Mesendoderm (in vitro differentiated cells): ENCODE results near the gene IFIT2.
"Not testable (repeated sequence)": the region's sequence is repeated elsewhere in the genome, so short reads cannot be mapped to it uniquely, and the experiment has no call there.

Experiments used
- DNase-seq: peaks from one replicate; pipeline ENCODE4 v3.0.0; 2013
- H2AK5ac ChIP-seq: 2 replicates; pipeline ENCODE4 v1.6.1; 2013; ENCODE audit warnings: low read length, inconsistent platforms
- H2BK120ac ChIP-seq: 2 replicates; pipeline ENCODE4 v1.6.1; 2013; ENCODE audit warnings: low read depth, mild to moderate bottlenecking, low read length, moderate library complexity, mixed read lengths
- H2BK15ac ChIP-seq: replicated peaks from 2 replicates; pipeline ENCODE4 v1.6.1; 2013; ENCODE audit warnings: low read depth, mild to moderate bottlenecking, moderate library complexity
- H2BK5ac ChIP-seq: 2 replicates; pipeline ENCODE4 v1.6.1; 2013; ENCODE audit warnings: low read length, inconsistent platforms
- H3K18ac ChIP-seq: 2 replicates; pipeline ENCODE4 v1.6.1; 2013; ENCODE audit warnings: mild to moderate bottlenecking, low read length, mixed read lengths
- H3K23ac ChIP-seq: one replicate; pipeline ENCODE4 v1.6.1; 2013; ENCODE audit warnings: low read length
- H3K27ac ChIP-seq: 2 replicates; pipeline ENCODE4 v1.5.1; 2013; ENCODE audit warnings: low read depth, mild to moderate bottlenecking, inconsistent platforms, low read length, moderate library complexity
- H3K27me3 ChIP-seq: 2 replicates; pipeline ENCODE4 v1.6.1; 2013; ENCODE audit warnings: low read length, control low read depth, mild to moderate bottlenecking, inconsistent platforms; ENCODE audit not compliant: insufficient read depth, poor library complexity
- H3K36me3 ChIP-seq: 2 replicates; pipeline ENCODE4 v1.6.1; 2013; ENCODE audit warnings: low read length, inconsistent platforms; ENCODE audit not compliant: control insufficient read depth, insufficient read depth
- H3K4ac ChIP-seq: one replicate; pipeline ENCODE4 v1.6.1; 2013; ENCODE audit warnings: low read depth, mild to moderate bottlenecking, low read length, moderate library complexity
- H3K4me1 ChIP-seq: 2 replicates; pipeline ENCODE4 v1.6.1; 2013; ENCODE audit warnings: low read depth, low read length, inconsistent platforms; ENCODE audit not compliant: control insufficient read depth
- H3K4me2 ChIP-seq: 2 replicates; pipeline ENCODE4 v1.6.1; 2013; ENCODE audit warnings: low read length
- H3K4me3 ChIP-seq: 2 replicates; pipeline ENCODE4 v1.5.1; 2013; ENCODE audit warnings: mild to moderate bottlenecking, low read length
- H3K56ac ChIP-seq: one replicate; pipeline ENCODE4 v1.6.1; 2013; ENCODE audit warnings: low read length
- H3K79me1 ChIP-seq: 2 replicates; pipeline ENCODE4 v1.6.1; 2013; ENCODE audit warnings: low read length, inconsistent platforms
- H3K79me2 ChIP-seq: 2 replicates; pipeline ENCODE4 v1.6.1; 2013; ENCODE audit warnings: mild to moderate bottlenecking, low read length; ENCODE audit not compliant: control insufficient read depth, insufficient read depth
- H3K9ac ChIP-seq: 2 replicates; pipeline ENCODE4 v1.6.1; 2013; ENCODE audit warnings: low read length, inconsistent platforms
- H4K5ac ChIP-seq: one replicate; pipeline ENCODE4 v1.6.1; 2013; ENCODE audit warnings: low read length
- H4K8ac ChIP-seq: one replicate; pipeline ENCODE4 v1.6.1; 2013; ENCODE audit warnings: low read depth, mild to moderate bottlenecking, control low read depth, low read length, moderate library complexity
- WGBS: extraction: QIAGEN DNeasy Blood & Tissue Kit; methylation state at CpG from one replicate; pipeline ENCODE4 v1.1.7; 2013; ENCODE audit warnings: low lambda C conversion rate, missing lambda C conversion rate; ENCODE audit not compliant: insufficient coverage; ENCODE audit errors: extremely low coverage; 5-methylcytosine and 5-hydroxymethylcytosine counted together

The IFIT2 gene

DNA sequence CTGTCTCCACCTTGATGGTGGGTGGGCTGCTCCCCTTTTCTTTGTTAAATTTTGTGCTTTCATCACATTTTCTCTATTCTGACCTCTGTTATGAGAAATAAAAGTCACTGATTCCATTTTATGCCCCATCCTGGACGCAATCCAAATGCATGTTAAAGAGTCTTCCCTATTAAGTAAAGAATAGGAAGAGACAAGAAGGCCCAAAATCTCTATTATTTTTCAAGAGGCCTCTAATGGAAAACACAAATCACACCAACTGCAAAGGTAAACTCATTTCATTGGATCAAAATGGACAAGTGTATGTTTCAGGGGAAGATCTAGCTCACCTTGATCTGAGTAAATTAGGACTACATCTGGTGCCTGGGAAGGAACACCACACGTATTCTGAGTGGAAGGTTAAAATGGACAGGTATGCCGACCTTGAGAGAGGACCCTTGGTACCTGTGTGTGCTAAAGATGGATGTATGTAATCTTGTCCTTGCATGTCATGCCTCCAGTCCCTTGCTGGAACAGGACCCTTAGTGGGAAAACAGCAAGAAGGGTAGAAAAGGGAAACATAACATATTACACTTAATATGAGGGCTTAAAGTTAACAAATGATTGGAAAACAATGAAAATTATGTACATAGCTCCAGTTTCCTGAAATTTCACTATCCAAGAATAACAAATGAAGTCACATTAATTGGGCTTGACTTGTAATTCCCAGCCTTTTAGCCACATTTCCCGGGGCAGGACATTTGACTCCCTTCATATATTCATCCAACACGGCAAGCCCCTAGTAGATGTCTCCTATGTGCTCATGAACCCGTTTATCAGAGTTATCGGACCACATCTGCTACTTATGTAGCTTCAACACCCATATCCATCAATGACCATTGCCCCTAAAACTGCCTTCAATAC lies 7.6 kb downstream of the IFIT2 start:
- no peak overlapping the region for H3K9ac ChIP-seq
- no peak overlapping the region for H2BK15ac ChIP-seq
- H4K5ac ChIP-seq, result no peak overlapping the region
- H3K4ac ChIP-seq, result no peak overlapping the region
- no peaks in the 10 kb centered on the region for H3K79me1 ChIP-seq
- no peaks in the 10 kb centered on the region for H3K4me1 ChIP-seq
- H4K8ac ChIP-seq, result no peak overlapping the region
- DNase-seq, result no peak
- no peaks in the 10 kb centered on the region for H3K27me3 ChIP-seq
- H3K23ac ChIP-seq, result no peak overlapping the region
- no peaks in the 10 kb centered on the region for H3K36me3 ChIP-seq
- no peak overlapping the region for H3K56ac ChIP-seq
- H3K18ac ChIP-seq, result no peak overlapping the region
- H3K79me2 ChIP-seq, result no peaks in the 10 kb centered on the region
- H3K27ac ChIP-seq, result no peak overlapping the region
- H3K4me3 ChIP-seq, result no peak overlapping the region
- no peak overlapping the region for H3K4me2 ChIP-seq
- H2BK5ac ChIP-seq, result no peak overlapping the region
- WGBS, result no CpG with 5 or more reads among the region's 7 CpGs
- no peak overlapping the region for H2BK120ac ChIP-seq
- no peak overlapping the region for H2AK5ac ChIP-seq

DNA sequence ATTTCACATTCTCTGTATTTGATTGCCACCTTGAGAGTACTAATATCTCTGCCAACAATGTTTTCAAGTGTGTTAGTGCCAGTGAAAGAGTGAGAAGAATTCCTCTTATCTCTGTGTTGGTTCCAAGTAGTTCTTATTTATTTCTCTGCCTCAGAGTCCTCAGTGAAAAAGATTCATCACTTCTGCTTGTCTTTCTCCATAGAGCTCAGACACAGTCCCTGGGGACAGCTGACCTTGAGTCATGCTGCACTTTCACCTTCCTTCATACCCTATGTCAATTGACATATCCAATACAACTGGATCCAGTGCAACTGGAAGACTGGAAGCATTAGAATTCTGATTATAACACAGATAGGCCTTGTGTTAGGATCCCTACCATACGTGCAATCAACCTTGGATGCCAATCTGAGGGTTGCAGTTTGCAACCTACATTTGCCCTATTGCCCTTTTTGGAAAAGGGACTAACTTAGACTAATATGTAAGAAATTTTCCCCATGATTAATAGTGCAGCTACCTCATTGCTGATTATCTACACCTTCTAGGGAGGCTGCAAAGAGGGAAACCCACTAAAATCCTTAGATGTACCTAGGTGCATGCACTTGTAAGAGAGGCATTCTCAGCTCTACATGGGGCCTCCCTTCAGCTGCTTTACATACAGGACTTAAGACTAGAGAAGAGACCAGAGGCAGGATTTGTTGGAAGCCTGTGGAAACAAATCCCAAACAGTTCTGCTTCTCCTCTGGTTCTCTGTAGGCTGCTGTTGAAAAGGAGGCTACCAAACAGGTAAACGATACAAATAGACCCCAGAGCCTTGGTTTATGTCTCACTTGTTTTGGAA lies 8.4 kb downstream of the IFIT2 start:
- H3K56ac ChIP-seq, result no peak overlapping the region
- no peak overlapping the region for H3K23ac ChIP-seq
- no peaks in the 10 kb centered on the region for H3K4me1 ChIP-seq
- H4K5ac ChIP-seq, result no peak overlapping the region
- H3K4me2 ChIP-seq, result no peak overlapping the region
- no peak overlapping the region for H3K18ac ChIP-seq
- no peaks in the 10 kb centered on the region for H3K79me1 ChIP-seq
- H2BK15ac ChIP-seq, result no peak overlapping the region
- no peak overlapping the region for H3K4ac ChIP-seq
- no peak overlapping the region for H2BK120ac ChIP-seq
- no peak overlapping the region for H4K8ac ChIP-seq
- no peaks in the 10 kb centered on the region for H3K79me2 ChIP-seq
- no peaks in the 10 kb centered on the region for H3K36me3 ChIP-seq
- H3K27me3 ChIP-seq, result no peaks in the 10 kb centered on the region
- H2BK5ac ChIP-seq, result no peak overlapping the region
- H3K27ac ChIP-seq, result no peak overlapping the region
- no peak overlapping the region for H3K9ac ChIP-seq
- no CpG with 5 or more reads among the region's 2 CpGs for WGBS
- no peak overlapping the region for H2AK5ac ChIP-seq
- no peak for DNase-seq
- no peak overlapping the region for H3K4me3 ChIP-seq

DNA sequence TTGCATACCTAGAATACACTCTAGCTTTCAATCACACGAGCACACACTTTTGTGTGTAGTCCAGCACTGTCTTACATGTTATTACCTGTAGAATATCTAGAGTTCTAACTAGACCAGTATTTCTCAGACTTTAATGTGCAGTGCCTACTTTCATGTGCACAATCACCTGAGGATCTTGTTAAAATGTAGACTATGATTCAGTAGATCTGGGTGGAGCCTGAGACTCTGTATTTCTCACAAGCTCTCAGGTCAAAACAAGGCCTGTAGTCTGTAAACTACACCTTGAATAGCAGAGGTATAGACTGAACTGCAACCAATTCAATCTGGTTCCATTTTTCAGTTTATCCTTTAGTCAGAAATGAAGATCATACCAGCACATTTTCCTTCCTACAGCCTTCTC lies 11.1 kb downstream of the IFIT2 start:
- Histone ChIP-seq H2BK5ac (no peak overlapping the region), H3K79me1 (no peaks in the 10 kb centered on the region), H3K56ac (no peak overlapping the region), H4K5ac (no peak overlapping the region), H3K4me1 (no peaks in the 10 kb centered on the region), H2AK5ac (no peak overlapping the region), H3K9ac (no peak overlapping the region), H3K79me2 (no peaks in the 10 kb centered on the region), H2BK120ac (no peak overlapping the region), H3K27ac (no peak overlapping the region), H2BK15ac (no peak overlapping the region), H3K18ac (no peak overlapping the region), H3K36me3 (no peaks in the 10 kb centered on the region), H4K8ac (no peak overlapping the region), H3K23ac (no peak overlapping the region), H3K27me3 (no peaks in the 10 kb centered on the region), H3K4me2 (no peak overlapping the region), H3K4me3 (no peak overlapping the region), H3K4ac (no peak overlapping the region)
- no CpG with 5 or more reads among the region's 1 CpG for WGBS
- DNase-seq, result no peak

- Histone ChIP-seq H3K4me1 (no peaks in the 10 kb centered on the region), H3K79me1 (no peaks in the 10 kb centered on the region), H3K27ac (no peak overlapping the region), H4K8ac (no peak overlapping the region), H3K4me3 (no peak overlapping the region), H2AK5ac (no peak overlapping the region), H3K79me2 (no peaks in the 10 kb centered on the region), H4K5ac (no peak overlapping the region), H3K4me2 (no peak overlapping the region), H3K4ac (no peak overlapping the region), H3K9ac (no peak overlapping the region), H3K56ac (no peak overlapping the region), H3K18ac (no peak overlapping the region), H3K23ac (no peak overlapping the region), H2BK120ac (no peak overlapping the region), H3K36me3 (no peaks in the 10 kb centered on the region), H3K27me3 (no peaks in the 10 kb centered on the region), H2BK15ac (no peak overlapping the region), H2BK5ac (no peak overlapping the region)
- DNase-seq, result no peak
Measured at GRCh38 chr10:89314676-89315075, 12.8 kb downstream of the IFIT2 start.

DNA sequence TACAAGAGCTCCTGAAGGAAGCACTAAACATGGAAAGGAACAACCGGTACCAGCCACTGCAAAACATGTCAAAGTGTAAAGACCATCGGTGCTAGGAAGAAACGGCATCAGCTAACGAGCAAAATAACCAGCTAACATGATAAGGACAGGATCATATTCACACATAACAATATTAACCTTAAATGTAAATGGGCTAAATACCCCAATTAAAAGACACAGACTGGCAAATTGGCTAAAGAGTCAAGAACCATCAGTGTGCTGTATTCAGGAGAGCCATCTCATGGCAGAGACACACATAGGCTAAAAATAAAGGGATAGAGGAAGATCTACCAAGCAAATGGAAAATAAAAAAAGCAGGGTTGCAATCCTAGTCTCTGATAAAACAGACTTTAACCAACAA lies 16.2 kb downstream of the IFIT2 start:
- H3K36me3 ChIP-seq, DNase-seq, H2BK15ac ChIP-seq, H3K4me1 ChIP-seq, H3K27me3 ChIP-seq, H3K4me2 ChIP-seq, H3K4ac ChIP-seq, H2BK5ac ChIP-seq, H3K9ac ChIP-seq, H3K56ac ChIP-seq, H4K8ac ChIP-seq, H3K27ac ChIP-seq, H3K4me3 ChIP-seq, H4K5ac ChIP-seq, H3K79me1 ChIP-seq, H3K23ac ChIP-seq, H2AK5ac ChIP-seq, H3K79me2 ChIP-seq, H2BK120ac ChIP-seq, H3K18ac ChIP-seq: not testable (repeated sequence)
- no CpG with 5 or more reads among the region's 4 CpGs for WGBS
